Progenitor cell of endocrine pancreas (in vitro differentiated cells): ENCODE data around the gene TSPAN19. TPM values are rescaled to one million over a fixed set of nuclear protein-coding genes. Genes with fewer than 3 reads are reported as not detected.
A peak's percentile ranks its signal among the peaks of the same experiment; 100 is the strongest.

Experiments
- DNase-seq: peaks from one replicate; pipeline ENCODE4 v3.0.0; 2021; ENCODE audit warnings: low spot score; ENCODE audit not compliant: unreplicated experiment
- H3K27ac Mint-ChIP-seq: 2 replicates; pipeline ENCODE4 v1.8.0; 2021; ENCODE audit warnings: mild to moderate bottlenecking, moderate library complexity, mixed read lengths
- H3K27me3 Mint-ChIP-seq: 2 replicates; pipeline ENCODE4 v1.8.0; 2021; ENCODE audit warnings: mixed read lengths
- H3K36me3 Mint-ChIP-seq: 2 replicates; pipeline ENCODE4 v1.8.0; 2022; ENCODE audit warnings: mixed read lengths; ENCODE audit not compliant: insufficient read depth
- H3K4me1 Mint-ChIP-seq: 2 replicates; pipeline ENCODE4 v1.8.0; 2021; ENCODE audit warnings: low read depth, mixed read lengths
- H3K4me3 Mint-ChIP-seq: 2 replicates; pipeline ENCODE4 v1.8.0; 2021; ENCODE audit warnings: low read depth, mild to moderate bottlenecking, moderate library complexity, mixed read lengths
- H3K9me3 Mint-ChIP-seq: 2 replicates; pipeline ENCODE4 v1.8.0; 2021; ENCODE audit warnings: low read depth, mixed read lengths
- total RNA-seq: library from RNA; stranded (reverse); gene quantifications from 2 replicates; pipeline ENCODE4 v1.2.1, GENCODE V29; 2021
- TF ChIP-seq, protein P1 (sequence below): fragments of 200-600 bp; sonication (generic); IDR thresholded peaks from one replicate; pipeline ENCODE4 v1.5.0; 2021; ENCODE audit warnings: antibody characterized with exemption, mild to moderate bottlenecking; ENCODE audit not compliant: unreplicated experiment

The TSPAN19 gene
- total RNA-seq, 1 donor from 2014 or later: not detected

DNA sequence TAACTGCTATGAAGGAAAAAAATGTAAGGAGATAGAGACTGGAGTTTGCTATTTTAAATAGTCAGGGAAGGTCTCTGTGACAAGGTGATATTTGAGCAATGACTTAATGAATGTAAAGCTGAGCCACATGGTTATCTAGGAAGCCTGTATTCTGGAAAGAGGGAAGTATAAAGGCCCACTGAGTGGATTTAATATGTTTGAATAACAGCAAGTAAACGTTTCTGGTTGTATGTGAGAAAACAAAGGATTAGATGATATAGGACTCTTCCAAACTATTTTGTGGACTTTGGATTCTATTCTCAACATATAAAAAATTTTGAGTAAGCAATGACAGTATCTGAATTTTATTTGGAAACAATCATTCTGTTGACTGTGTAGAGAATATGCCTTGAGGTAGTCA, 5.3 kb upstream of the TSPAN19 start:
- Mint-ChIP-seq H3K4me1 (no peaks in the 10 kb centered on the region), H3K27me3 (no peaks in the 10 kb centered on the region), H3K27ac (no peak overlapping the region), H3K4me3 (no peak overlapping the region), H3K9me3 (no peaks in the 10 kb centered on the region), H3K36me3 (no peaks in the 10 kb centered on the region)
- DNase-seq: no peak
- TF ChIP-seq, protein P1, sequence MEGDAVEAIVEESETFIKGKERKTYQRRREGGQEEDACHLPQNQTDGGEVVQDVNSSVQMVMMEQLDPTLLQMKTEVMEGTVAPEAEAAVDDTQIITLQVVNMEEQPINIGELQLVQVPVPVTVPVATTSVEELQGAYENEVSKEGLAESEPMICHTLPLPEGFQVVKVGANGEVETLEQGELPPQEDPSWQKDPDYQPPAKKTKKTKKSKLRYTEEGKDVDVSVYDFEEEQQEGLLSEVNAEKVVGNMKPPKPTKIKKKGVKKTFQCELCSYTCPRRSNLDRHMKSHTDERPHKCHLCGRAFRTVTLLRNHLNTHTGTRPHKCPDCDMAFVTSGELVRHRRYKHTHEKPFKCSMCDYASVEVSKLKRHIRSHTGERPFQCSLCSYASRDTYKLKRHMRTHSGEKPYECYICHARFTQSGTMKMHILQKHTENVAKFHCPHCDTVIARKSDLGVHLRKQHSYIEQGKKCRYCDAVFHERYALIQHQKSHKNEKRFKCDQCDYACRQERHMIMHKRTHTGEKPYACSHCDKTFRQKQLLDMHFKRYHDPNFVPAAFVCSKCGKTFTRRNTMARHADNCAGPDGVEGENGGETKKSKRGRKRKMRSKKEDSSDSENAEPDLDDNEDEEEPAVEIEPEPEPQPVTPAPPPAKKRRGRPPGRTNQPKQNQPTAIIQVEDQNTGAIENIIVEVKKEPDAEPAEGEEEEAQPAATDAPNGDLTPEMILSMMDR: no peak

DNA sequence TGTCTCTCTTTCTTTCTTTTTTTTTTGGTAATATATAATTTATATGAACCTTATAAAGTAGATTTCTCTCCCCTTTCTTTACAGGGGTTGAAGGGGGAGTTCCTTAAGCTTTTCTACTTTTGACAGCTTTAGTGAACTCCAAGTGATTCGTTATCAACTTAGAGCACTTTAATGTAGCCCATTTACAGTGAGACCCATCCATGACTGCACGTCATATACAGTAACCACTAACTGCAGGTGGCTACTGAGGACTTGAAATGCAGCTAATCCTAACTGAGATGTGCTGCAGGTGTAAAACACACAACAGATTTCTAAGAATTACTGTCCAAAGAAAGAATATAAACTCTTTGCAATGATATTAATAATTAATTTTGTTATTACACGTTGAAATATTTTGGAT, 656 bp upstream of the TSPAN19 start:
- DNase-seq: no peak
- Mint-ChIP-seq H3K36me3 (no peaks in the 10 kb centered on the region), H3K4me1 (peaks cover 4% of the 10 kb centered on the region), H3K9me3 (no peaks in the 10 kb centered on the region), H3K27me3 (peaks cover 19% of the 10 kb centered on the region), H3K4me3 (peak overlapping the region; percentile 92), H3K27ac (no peak overlapping the region)
- TF ChIP-seq, protein P1: no peak

DNA sequence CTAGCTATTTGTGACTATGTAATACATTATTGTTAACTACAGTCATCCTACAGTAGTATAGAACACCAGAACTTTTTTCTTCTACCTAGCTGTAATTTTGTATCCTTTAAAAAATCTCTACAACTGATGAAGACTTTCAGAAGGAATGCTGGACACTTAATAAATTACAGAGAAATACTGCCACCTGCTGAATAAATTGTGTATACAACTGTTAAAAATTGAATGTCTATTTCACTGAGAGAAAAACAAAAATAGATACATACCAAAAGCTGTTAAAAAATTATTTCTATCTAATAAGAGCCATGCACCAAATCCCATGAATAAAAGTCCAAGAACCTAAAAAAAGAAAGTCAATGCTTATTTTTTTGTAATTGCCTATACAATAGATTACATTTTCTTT, 6.6 kb downstream of the TSPAN19 start:
- H3K27me3 Mint-ChIP-seq: peaks cover 27% of the 10 kb centered on the region
- no peaks in the 10 kb centered on the region for H3K9me3 Mint-ChIP-seq
- no peak overlapping the region for H3K4me3 Mint-ChIP-seq
- no peaks in the 10 kb centered on the region for H3K36me3 Mint-ChIP-seq
- DNase-seq: no peak
- H3K27ac Mint-ChIP-seq: no peak overlapping the region
- no peaks in the 10 kb centered on the region for H3K4me1 Mint-ChIP-seq
- TF ChIP-seq, protein P1: peak; percentile 71

DNA sequence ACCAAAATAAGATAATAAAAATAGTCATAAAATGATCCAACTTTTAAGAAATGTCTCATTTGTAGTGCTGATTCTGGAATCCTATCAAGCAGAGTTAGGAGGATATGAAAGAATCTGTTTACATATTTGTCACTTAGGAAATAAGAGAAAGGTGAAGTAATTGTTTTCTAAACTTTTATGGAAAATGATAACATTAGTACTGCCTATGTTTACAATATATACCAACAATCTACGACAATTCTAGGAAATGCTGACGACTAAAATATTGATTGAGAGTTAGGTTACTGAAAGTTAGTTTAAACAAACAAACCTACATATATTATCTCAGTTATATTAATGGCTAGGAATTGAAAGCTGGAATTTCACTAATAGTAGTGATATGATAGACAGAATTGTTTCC, 18.0 kb downstream of the TSPAN19 start:
- no peak for DNase-seq

DNA sequence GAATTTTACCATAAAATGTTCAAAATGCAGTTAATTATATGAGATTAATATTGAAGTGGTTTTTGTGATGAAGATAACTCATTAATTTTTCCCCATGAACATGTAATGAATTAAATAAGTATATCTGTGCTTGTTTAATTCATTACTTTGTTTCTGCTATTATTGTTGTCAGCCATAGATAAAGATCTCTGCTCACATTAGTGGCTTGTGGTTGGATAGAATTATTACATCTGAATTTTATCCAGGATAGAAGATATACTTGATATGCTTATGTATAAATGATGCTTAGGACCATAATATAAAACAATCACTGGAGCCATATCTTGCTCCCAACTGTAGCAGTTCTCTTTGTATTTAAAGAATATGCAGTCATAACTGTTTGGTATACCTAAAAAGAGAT, 18.5 kb downstream of the TSPAN19 start:
- Mint-ChIP-seq H3K4me3 (no peak overlapping the region), H3K9me3 (no peaks in the 10 kb centered on the region), H3K27ac (no peak overlapping the region), H3K4me1 (no peaks in the 10 kb centered on the region), H3K36me3 (no peaks in the 10 kb centered on the region), H3K27me3 (no peaks in the 10 kb centered on the region)
- TF ChIP-seq, protein P1: no peak
- no peak for DNase-seq

More for the DNA sequence above, 18.0 kb downstream of the TSPAN19 start:
- H3K4me1 Mint-ChIP-seq: no peaks in the 10 kb centered on the region
- no peaks in the 10 kb centered on the region for H3K36me3 Mint-ChIP-seq
- no peak overlapping the region for H3K4me3 Mint-ChIP-seq
- H3K27me3 Mint-ChIP-seq: no peaks in the 10 kb centered on the region
- TF ChIP-seq, protein P1: no peak
- H3K9me3 Mint-ChIP-seq: no peaks in the 10 kb centered on the region
- H3K27ac Mint-ChIP-seq: no peak overlapping the region
